Psoas muscle (tissue), 8 donors: ENCODE results near the gene GDF2. TPM values are rescaled to one million over a fixed set of nuclear protein-coding genes. Genes with fewer than 3 reads are reported as not detected.

Source experiments
- ATAC-seq, 4 donors: fragments of 200-7000 bp; cut with Tn5 transposase; one replicate each; pipeline ENCODE4 v1.9.1; 2020; ENCODE audit warnings: moderate library complexity in 3 of 4, mild to moderate bottlenecking in 2 of 4
- DNase-seq, 2 donors: peaks; one replicate each; pipeline ENCODE4 v3.0.0-alpha.2; 2020
- H3K27ac ChIP-seq: fragments of 200-600 bp; one replicate; pipeline ENCODE4 v1.8.0; 2022
- H3K27me3 ChIP-seq, 3 donors: fragments of 200-600 bp in 1 of 3; one replicate each; pipeline versions ENCODE4 v1.6.1 to v1.8.0; 2013 to 2022; ENCODE audit warnings: low read length in 2 of 3, mild to moderate bottlenecking in 2 of 3, moderate library complexity in 1 of 3; ENCODE audit not compliant: insufficient read depth in 3 of 3
- H3K36me3 ChIP-seq, 2 donors: fragments of 200-600 bp in 1 of 2; one replicate each; pipeline versions ENCODE4 v1.6.1 to v1.8.0; 2013 to 2022; ENCODE audit warnings: low read depth in 1 of 2, mild to moderate bottlenecking in 1 of 2, moderate library complexity in 1 of 2; ENCODE audit not compliant: insufficient read depth in 1 of 2
- H3K4me1 ChIP-seq: fragments of 200-600 bp; one replicate; pipeline ENCODE4 v1.8.0; 2022
- H3K4me3 ChIP-seq: fragments of 200-600 bp; one replicate; pipeline ENCODE4 v1.8.0; 2022; ENCODE audit warnings: mild to moderate bottlenecking
- H3K9me3 ChIP-seq: fragments of 200-600 bp; one replicate; pipeline ENCODE4 v1.8.0; 2022
- CTCF ChIP-seq: fragments of 200-600 bp; IDR thresholded peaks from one replicate; pipeline ENCODE4 v1.8.0; 2022; ENCODE audit warnings: antibody characterized with exemption
- WGBS, 3 donors: extraction: QIAGEN DNeasy Blood & Tissue Kit; methylation state at CpG; one replicate each; pipeline versions ENCODE4 v1.1.6 to v1.1.7; 2013; 5-methylcytosine and 5-hydroxymethylcytosine counted together
- intact Hi-C, 2 donors: fragments of 100-400 bp; cut with DNase I; formaldehyde crosslinking; loops; one replicate each; pipeline versions ENCODE4 v1.11.0 to v1.14.2; 2022
- polyA plus RNA-seq, 3 donors: library from polyadenylated mRNA; stranded (reverse); fragments of 200-250 nt; gene quantifications; one replicate each; pipeline ENCODE4 v1.2.3, GENCODE V29; 2013
- total RNA-seq, 4 donors: library from RNA; stranded (reverse); fragmentation: NEBNext Ultra II Directional in 2 of 4; extraction: Animal tissue kit (Norgen Biotek cat#: 25700) in 2 of 4; gene quantifications; one replicate each; pipeline versions ENCODE4 v1.2.1 to v1.2.4, GENCODE V29; 2021 to 2023
- donor health status: healthy with polysubstance abuse.
- donor health status: DM: no; HTN: no; CAD: no; lungs with moderate emphysema.
- donor health status: Bipolar disorder and iron deficiency.
- donor health status: healthy.
- donor health status: DM: yes; HTN: yes; CAD: no.
- donor health status: DM: no; HTN: no; CAD: no.
- donor health status: DM: no; HTN: no; CAD: no.
- donor health status: DM: yes; HTN: yes; CAD: no.

The GDF2 gene
- total and polyA plus RNA-seq, 7 donors = not detected

DNA sequence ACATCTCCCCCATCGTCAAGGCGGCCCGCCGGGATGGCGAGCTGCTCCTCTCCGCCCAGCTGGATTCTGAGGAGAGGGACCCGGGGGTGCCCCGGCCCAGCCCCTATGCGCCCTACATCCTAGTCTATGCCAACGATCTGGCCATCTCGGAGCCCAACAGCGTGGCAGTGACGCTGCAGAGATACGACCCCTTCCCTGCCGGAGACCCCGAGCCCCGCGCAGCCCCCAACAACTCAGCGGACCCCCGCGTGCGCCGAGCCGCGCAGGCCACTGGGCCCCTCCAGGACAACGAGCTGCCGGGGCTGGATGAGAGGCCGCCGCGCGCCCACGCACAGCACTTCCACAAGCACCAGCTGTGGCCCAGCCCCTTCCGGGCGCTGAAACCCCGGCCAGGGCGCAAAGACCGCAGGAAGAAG is 12.2 kb upstream of the GDF2 start:
- no peak for TF ChIP-seq CTCF
- Histone ChIP-seq H3K9me3 (no peaks in the 10 kb centered on the region), H3K27me3 (peaks cover 0 to 5% (median 0%) of the 10 kb centered on the region in 3 donors), H3K4me3 (no peak overlapping the region), H3K36me3 (no peaks in the 10 kb centered on the region), H3K27ac (no peak overlapping the region), H3K4me1 (no peaks in the 10 kb centered on the region)
- DNase-seq = no peak
- intact Hi-C loops = loop anchor here in 1 of 2 donors (5.0 kb wide), 1 partner anchor 288 kb away; no protein-coding TSS in a partner anchor
- 95 to 98% (median 96%) methylated on average over 36 to 37 of the region's 37 CpGs for WGBS, 3 donors
- ATAC-seq = no peak

- Histone ChIP-seq H3K27ac (no peak overlapping the region), H3K9me3 (no peaks in the 10 kb centered on the region), H3K4me3 (no peak overlapping the region), H3K27me3 (peaks cover 0 to 5% (median 0%) of the 10 kb centered on the region in 3 donors), H3K36me3 (no peaks in the 10 kb centered on the region), H3K4me1 (no peaks in the 10 kb centered on the region)
- ATAC-seq = no peak
- WGBS, 3 donors = 51 to 57% (median 51%) methylated on average over 10 of the region's 10 CpGs
- no peak for TF ChIP-seq CTCF
- DNase-seq = peak in 1 of 2 donors; percentile 45
- intact Hi-C loops = loop anchor here in 1 of 2 donors (5.0 kb wide), 1 partner anchor 289 kb away; no protein-coding TSS in a partner anchor
Measured at GRCh38 chr10:47311193-47311931, 10.9 kb upstream of the GDF2 start.

DNA sequence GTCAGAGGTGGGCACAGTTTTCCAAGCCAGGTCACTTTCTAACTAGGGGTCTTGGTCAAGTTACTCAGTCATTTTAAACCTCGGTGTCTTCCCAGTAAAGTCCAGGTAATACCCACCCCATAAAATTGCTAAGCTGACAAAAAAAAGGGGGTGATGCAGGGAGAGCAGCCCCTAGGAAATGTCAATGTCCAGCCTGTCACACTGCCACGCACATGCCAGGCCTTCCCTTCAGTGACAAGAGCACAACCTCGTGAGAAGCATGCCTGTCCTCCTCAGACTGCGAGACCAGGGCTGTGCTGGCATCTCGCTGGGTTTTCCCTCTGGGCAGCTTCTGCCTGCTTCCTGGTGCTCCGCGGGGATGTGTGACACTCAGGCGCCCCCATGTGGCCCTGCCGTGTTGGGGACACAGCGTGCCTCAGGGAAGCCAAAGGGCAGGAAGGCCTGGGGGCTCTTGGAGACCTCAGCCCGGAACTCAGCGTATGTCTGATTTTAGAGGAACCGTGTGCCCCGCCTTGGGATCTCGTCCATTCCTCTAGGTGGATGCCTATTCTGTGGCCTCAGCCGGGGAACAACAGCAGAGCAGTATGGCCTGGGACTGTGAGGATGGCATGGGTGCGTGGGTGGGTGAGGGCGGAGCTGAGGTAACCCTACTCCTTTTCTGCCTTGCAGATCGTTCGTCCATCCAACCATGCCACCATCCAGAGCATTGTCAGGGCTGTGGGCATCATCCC is 10.2 kb upstream of the GDF2 start:
- TF ChIP-seq CTCF = peak; percentile 81
- Histone ChIP-seq H3K4me3 (no peak overlapping the region), H3K4me1 (no peaks in the 10 kb centered on the region), H3K27me3 (peaks cover 0 to 5% (median 0%) of the 10 kb centered on the region in 3 donors), H3K36me3 (no peaks in the 10 kb centered on the region), H3K9me3 (no peaks in the 10 kb centered on the region), H3K27ac (no peak overlapping the region)
- intact Hi-C loops = loop anchor here (1.0 to 5.0 kb wide), 2 partner anchors 265 to 290 kb away; no protein-coding TSS in a partner anchor
- DNase-seq (peak; percentile 83 to 90), ATAC-seq (peak; percentile 91 to 99 (median 93))
- WGBS, 3 donors = 17 to 22% (median 21%) methylated on average over 19 to 20 of the region's 20 CpGs

- no peak for TF ChIP-seq CTCF
Measured at GRCh38 chr10:47312663-47312995, 9.6 kb upstream of the GDF2 start.

More at GRCh38 chr10:47312663-47312995, 9.6 kb upstream of the GDF2 start:
- WGBS, 3 donors = 80 to 87% (median 82%) methylated on average over 7 of the region's 7 CpGs
- Histone ChIP-seq H3K4me3 (no peak overlapping the region), H3K9me3 (no peaks in the 10 kb centered on the region), H3K27me3 (peaks cover 0 to 5% (median 0%) of the 10 kb centered on the region in 3 donors), H3K4me1 (no peaks in the 10 kb centered on the region), H3K36me3 (no peaks in the 10 kb centered on the region), H3K27ac (no peak overlapping the region)
- DNase-seq (no peak), ATAC-seq (no peak)
- intact Hi-C loops = loop anchor here (1.0 to 5.0 kb wide), 2 partner anchors 265 to 290 kb away; no protein-coding TSS in a partner anchor
